GM21447 (cell line): ENCODE measurements around the gene SPARC.
"Not testable (repeated sequence)": the region's sequence is repeated elsewhere in the genome, so short reads cannot be mapped to it uniquely, and the experiment has no call there.

ENCODE experiments used
- ATAC-seq: cut with Tn5 transposase; IDR thresholded peaks from one replicate; pipeline ENCODE4 v1.9.1; 2021; ENCODE audit not compliant: unreplicated experiment

Gene SPARC

GRCh38 chr5:151703227-151703626, 16.5 kb upstream of the SPARC start:
- peak; percentile 90 for ATAC-seq

DNA sequence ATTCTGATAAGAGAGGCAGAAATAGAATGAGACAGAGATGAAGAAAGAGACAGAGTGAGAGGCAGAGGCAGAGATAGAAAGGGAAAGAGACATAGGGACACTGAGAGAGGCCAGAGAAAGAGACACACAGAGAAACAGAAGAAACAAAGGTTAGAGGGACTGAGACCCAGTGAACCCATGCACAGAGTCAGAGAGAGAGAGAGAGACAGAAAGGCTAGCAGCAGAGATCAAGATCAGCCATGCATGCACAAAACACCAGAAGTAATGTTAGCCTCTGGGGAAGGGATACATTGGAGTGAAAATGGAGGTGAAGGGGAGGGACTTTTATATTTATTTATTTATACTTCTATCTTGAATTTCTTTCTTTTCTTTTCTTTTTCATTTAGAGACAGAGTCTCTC, 14.1 kb upstream of the SPARC start:
- ATAC-seq: peak; percentile 50

GRCh38 chr5:151700296-151700695, 13.6 kb upstream of the SPARC start:
- peak; percentile 39 for ATAC-seq

GRCh38 chr5:151699071-151699901, 12.6 kb upstream of the SPARC start:
- ATAC-seq: no peak

GRCh38 chr5:151698081-151698480, 11.4 kb upstream of the SPARC start:
- ATAC-seq: not testable (repeated sequence)

DNA sequence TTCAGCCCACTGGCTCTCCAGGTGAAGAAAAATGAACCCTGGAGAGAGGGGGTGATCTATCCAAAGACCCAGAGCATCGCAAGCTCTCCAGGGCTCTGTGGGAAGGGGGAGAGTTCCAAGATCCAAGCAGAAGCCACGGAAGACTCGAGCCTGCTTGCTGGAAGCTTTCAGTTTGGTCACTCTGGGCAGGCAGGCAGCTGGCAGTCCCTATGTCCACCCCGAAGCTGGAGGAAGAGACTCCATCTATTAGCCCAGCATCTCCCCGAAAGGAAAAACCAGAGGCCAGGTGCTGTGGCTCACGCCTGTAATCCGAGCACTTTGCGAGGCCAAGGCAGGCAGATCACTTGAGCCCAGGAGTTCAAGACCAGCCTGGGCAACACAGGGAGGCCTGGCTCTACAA, 10.7 kb upstream of the SPARC start:
- ATAC-seq: no peak

GRCh38 chr5:151696470-151697061, 9.9 kb upstream of the SPARC start:
- ATAC-seq: no peak

- ATAC-seq: no peak
Measured at GRCh38 chr5:151695464-151695863, 8.7 kb upstream of the SPARC start.

- ATAC-seq: no peak
Measured at GRCh38 chr5:151694035-151694485, 7.3 kb upstream of the SPARC start.

DNA sequence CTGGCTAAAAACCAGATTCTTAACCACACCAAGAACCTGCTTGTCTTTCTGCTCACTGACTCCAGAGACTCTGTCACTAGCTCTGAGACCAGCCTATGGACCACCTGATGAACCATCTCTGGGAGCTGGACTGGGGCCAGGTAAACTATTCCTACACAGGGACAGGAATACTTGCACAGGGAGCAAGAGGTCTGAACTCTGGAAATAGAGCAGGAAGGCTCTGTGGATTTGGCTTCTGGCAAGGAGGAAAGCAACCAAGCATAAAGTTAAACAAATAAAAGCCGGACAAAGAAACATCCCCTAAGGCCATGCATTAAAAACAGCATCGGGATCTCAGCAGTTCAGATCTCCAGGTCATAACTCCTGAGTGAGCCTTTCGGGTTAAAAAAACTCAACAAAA, 5.6 kb upstream of the SPARC start:
- no peak for ATAC-seq

GRCh38 chr5:151691706-151692105, 5.0 kb upstream of the SPARC start:
- ATAC-seq: no peak

DNA sequence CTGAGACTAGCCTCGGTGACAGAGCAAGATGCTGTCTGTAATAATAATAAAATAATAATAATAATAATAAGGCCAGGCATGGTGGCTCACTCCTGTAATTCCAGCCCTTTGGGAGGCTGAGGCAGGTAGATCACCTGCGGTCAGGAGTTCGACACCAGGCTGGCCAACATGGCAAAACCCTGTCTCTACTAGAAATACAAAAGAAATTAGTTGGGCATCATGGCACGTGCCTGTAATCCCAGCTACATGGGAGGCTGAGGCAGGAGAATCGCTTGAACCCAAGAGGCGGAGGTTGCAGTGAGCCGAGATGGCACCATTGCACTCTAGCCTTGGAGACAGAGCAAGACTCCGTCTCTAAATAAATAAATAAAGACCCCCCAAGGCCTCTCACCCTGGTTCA, 2.9 kb upstream of the SPARC start:
- not testable (repeated sequence) for ATAC-seq

- ATAC-seq: no peak
Measured at GRCh38 chr5:151688436-151688835, 1.7 kb upstream of the SPARC start.

- no peak for ATAC-seq
Measured at GRCh38 chr5:151685749-151686673, 704 bp downstream of the SPARC start.

- no peak for ATAC-seq
Measured at GRCh38 chr5:151684690-151685361, 1.9 kb downstream of the SPARC start.

DNA sequence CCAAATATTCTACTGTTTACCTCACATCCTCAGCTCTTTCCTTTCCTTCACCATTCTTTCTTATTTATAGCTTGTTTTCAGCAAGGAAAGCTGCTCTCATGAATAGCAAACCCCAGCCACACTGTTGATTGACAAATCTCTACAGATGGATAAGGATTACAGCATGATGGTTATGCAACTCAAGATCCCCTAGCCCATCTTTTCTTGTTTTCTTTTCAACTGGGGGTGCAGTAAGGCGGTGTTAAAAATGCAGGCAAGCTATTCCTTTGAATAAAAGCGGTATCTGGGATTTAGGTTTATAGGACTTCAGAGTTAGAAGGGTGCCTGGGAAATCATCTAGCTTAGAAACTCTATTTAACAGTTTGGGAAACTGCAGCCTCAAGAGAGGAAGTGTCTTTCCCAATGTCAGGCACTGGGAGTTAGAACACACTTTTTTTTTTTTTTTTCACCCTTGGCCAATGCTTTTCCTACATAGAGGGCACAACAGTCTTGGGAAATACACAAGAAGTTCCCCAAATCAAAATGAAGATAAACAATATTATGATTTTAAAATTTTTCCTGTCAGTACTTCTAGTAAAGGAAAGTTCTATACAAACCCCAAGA, 2.6 kb downstream of the SPARC start:
- no peak for ATAC-seq

DNA sequence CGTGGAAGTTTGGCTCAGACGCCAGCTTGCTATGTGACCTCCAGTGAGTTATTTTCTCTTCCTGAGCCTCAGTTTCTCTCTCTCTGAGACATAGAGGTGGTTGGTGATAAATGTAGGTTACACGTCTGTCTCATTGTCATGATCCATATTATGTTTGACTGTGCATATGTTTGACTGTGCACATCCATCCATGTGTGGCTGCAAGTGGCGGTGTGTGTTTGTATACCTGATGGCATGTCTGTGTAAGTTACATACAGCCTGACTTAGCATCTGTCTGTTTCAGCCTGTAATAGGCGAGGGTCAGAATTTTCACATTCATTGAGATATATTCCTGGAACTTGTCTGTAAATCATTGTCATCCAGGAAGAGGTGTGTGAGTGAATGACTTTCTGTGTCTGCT, 3.3 kb downstream of the SPARC start:
- no peak for ATAC-seq

DNA sequence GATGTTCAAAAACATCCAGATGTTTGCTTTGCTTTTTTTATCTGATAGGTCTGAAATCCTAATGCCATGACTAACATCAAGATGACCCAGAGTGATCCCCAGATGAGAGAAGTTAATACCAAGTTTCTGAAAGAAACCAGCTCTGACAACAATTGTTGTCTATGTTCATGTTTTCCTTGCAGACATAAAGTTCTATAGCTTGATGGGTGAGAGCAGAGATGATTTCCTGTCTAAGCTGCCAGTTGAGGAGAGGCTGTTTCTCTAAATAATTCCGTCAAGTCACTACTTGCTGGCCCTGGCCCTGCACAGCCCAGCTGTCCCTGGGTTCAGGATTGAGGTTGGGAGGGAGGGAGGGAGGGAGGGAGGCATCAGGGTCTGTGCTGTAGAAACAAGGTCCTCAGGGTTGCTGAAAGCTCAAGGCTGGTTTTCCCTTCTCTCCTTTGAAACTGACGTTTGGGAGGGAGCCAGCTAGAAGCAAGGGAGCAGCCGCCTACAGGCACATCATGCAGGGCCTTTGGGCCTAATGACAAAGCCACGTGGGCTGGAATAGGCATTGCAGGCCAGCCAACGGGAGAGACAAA, 3.9 kb downstream of the SPARC start:
- ATAC-seq: no peak

GRCh38 chr5:151682240-151682639, 4.5 kb downstream of the SPARC start:
- ATAC-seq: no peak

DNA sequence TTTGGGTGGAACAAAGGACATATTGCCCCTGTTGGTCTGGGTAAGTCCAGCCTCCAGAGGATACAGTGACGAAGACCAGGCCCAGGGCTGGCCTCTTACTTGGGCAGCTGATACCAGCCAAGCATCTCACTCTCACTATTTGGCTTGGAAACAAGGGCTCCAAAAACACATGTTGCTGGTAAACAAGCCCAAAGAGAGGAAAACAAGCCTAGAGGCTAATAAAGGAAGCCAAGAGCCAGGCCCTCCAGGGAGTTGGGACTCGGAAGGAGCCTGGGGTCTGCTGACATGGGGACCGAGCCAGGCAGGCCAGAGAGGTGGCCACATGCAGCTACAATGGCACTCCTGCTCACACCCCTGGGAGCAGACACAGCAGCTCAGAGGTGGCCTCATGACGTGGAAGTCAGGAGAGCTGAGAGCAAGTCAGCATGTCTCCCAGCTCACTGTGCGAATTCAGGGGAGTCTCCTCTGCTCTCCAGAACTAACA, 5.7 kb downstream of the SPARC start:
- no peak for ATAC-seq
